Stomach (tissue), 9 donors: ENCODE data around the gene BDH1. TPM values are rescaled to one million over a fixed set of nuclear protein-coding genes. Genes with fewer than 3 reads are reported as not detected.
A peak's percentile ranks its signal among the peaks of the same experiment; 100 is the strongest.

ENCODE experiments used
- DNase-seq, 2 donors: peaks; one replicate each; pipeline versions ENCODE4 v3.0.0 to v3.0.0-alpha.2; 2013 to 2019
- H3K27ac ChIP-seq, 5 donors: fragments of 200-600 bp in 4 of 5; sonication (generic) in 4 of 5; one replicate each; pipeline ENCODE4 v1.5.1; 2013 to 2019; ENCODE audit warnings: mild to moderate bottlenecking in 1 of 5, moderate library complexity in 1 of 5
- H3K27me3 ChIP-seq, 3 donors: fragments of 200-600 bp; sonication (generic); one replicate each; pipeline ENCODE4 v1.5.1; 2017 to 2019; ENCODE audit warnings: mixed run types in 1 of 3
- H3K36me3 ChIP-seq, 4 donors: fragments of 200-600 bp; sonication (generic); 1 replicate in 3 of 4; 2 replicates in 1 of 4; pipeline ENCODE4 v1.5.1; 2016 to 2019
- H3K4me1 ChIP-seq, 4 donors: fragments of 200-600 bp; sonication (generic); one replicate each; pipeline ENCODE4 v1.5.1; 2016 to 2019
- H3K4me3 ChIP-seq, 4 donors: fragments of 200-600 bp; sonication (generic) in 3 of 4; one replicate each; pipeline ENCODE4 v1.5.1; 2016 to 2019; ENCODE audit warnings: mild to moderate bottlenecking in 1 of 4
- H3K9me3 ChIP-seq, 4 donors: fragments of 200-600 bp; sonication (generic); one replicate each; pipeline ENCODE4 v1.5.1; 2016 to 2019
- EP300 ChIP-seq: sonication (generic); formaldehyde crosslinking; IDR thresholded peaks from one replicate; pipeline ENCODE4 v1.6.1; 2017; ENCODE audit warnings: antibody characterized with exemption
- POLR2A ChIP-seq, 4 donors: fragments of 450-650 bp; IDR thresholded peaks; one replicate each; pipeline ENCODE4 v1.6.1; 2016; ENCODE audit warnings: antibody characterized with exemption in 4 of 4, control low read depth in 2 of 4, mild to moderate bottlenecking in 1 of 4, moderate library complexity in 1 of 4
- POLR2AphosphoS5 ChIP-seq, 3 donors: sonication (generic); formaldehyde crosslinking; IDR thresholded peaks; one replicate each; pipeline ENCODE4 v1.6.1; 2016; ENCODE audit warnings: antibody characterized with exemption in 3 of 3
- WGBS, 5 donors: extraction: QIAGEN DNeasy Blood & Tissue Kit in 3 of 5; methylation state at CpG; one replicate each; pipeline versions ENCODE4 v1.1.5 to v1.1.7; 2013 to 2018; 5-methylcytosine and 5-hydroxymethylcytosine counted together
- intact Hi-C: fragments of 100-400 bp; cut with DNase I; formaldehyde crosslinking; loops from one replicate; pipeline ENCODE4 v1.15.1; 2023; ENCODE audit warnings: low total_unique reads
- polyA plus RNA-seq, 3 donors: library from polyadenylated mRNA; stranded (reverse); fragments of 200-250 nt; gene quantifications; one replicate each; pipeline ENCODE4 v1.2.3, GENCODE V29; 2013
- total RNA-seq, 5 donors: library from RNA; depleted of rRNA; stranded (reverse); fragments of >200 nt; gene quantifications; one replicate each; pipeline versions ENCODE4 v1.1.0 to v1.2.3, GENCODE V29; 2014 to 2016
- TF ChIP-seq, protein P1 (sequence below), 7 experiments: fragments of 450-650 bp in 4 of 7; fragments of 200-600 bp in 3 of 7; sonication (generic) in 3 of 7; IDR thresholded peaks; one replicate each; pipeline ENCODE4 v1.5.1; 2016 to 2019; ENCODE audit warnings: antibody characterized with exemption in 7 of 7, control low read depth in 2 of 7, mild to moderate bottlenecking in 1 of 7
- donor health status: healthy with polysubstance abuse.
- donor health status: Bipolar disorder and iron deficiency.
- donor health status: healthy.

BDH1 gene
- total and polyA plus RNA-seq, 8 donors, result 3.5 to 128 (median 20.6) TPM

DNA sequence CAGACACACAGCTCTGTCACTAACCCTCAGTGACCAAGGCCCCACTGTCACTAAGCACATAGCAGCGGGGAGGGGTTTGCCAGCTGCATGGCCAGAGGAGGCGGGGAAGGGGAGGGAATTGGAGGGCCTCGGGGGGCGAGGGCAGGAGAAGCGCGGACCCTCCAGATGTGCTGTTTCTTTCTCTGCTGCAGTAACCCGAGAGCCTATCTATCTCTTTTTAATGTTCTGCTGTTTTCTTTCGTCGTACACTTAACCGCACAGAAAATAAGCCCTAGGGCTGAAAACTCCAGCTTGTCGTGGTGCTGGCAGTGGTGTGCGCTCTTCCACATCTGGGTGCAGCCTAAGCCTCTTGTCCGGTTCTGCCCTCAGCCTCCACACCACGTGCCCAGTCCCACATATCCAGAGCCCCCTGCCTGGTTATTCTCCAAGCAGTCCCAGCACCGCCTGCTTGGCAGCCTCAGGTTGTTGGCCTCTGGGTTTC, 51.1 kb downstream of the BDH1 start:
- Histone ChIP-seq H3K9me3 (no peaks in the 10 kb centered on the region), H3K4me3 (no peak overlapping the region), H3K4me1 (peaks cover 4 to 37% (median 25%) of the 10 kb centered on the region in 4 donors), H3K27me3 (no peaks in the 10 kb centered on the region), H3K27ac (no peak overlapping the region), H3K36me3 (no peaks in the 10 kb centered on the region)
- intact Hi-C loops, result loop anchor here (5.0 kb wide), 1 partner anchor 242 kb away; no protein-coding TSS in a partner anchor
- 60 to 78% (median 72%) methylated on average over 15 of the region's 15 CpGs for WGBS, 5 donors
- TF ChIP-seq POLR2AphosphoS5 (IDR thresholded peaks at IDR 0.05) (no peak), POLR2A (IDR thresholded peaks at IDR 0.05) (no peak)
- DNase-seq, result peak in 1 of 2 donors; percentile 47

- DNase-seq, result peak in 1 of 2 donors; percentile 9
- Histone ChIP-seq H3K27me3 (no peaks in the 10 kb centered on the region), H3K9me3 (no peaks in the 10 kb centered on the region), H3K4me3 (no peak overlapping the region), H3K4me1 (peaks cover 4 to 33% (median 22%) of the 10 kb centered on the region in 4 donors), H3K27ac (no peak overlapping the region), H3K36me3 (no peaks in the 10 kb centered on the region)
- TF ChIP-seq POLR2A (IDR thresholded peaks at IDR 0.05) (no peak), EP300 (no peak), POLR2AphosphoS5 (IDR thresholded peaks at IDR 0.05) (no peak)
- TF ChIP-seq, protein P1, sequence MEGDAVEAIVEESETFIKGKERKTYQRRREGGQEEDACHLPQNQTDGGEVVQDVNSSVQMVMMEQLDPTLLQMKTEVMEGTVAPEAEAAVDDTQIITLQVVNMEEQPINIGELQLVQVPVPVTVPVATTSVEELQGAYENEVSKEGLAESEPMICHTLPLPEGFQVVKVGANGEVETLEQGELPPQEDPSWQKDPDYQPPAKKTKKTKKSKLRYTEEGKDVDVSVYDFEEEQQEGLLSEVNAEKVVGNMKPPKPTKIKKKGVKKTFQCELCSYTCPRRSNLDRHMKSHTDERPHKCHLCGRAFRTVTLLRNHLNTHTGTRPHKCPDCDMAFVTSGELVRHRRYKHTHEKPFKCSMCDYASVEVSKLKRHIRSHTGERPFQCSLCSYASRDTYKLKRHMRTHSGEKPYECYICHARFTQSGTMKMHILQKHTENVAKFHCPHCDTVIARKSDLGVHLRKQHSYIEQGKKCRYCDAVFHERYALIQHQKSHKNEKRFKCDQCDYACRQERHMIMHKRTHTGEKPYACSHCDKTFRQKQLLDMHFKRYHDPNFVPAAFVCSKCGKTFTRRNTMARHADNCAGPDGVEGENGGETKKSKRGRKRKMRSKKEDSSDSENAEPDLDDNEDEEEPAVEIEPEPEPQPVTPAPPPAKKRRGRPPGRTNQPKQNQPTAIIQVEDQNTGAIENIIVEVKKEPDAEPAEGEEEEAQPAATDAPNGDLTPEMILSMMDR (IDR thresholded peaks at IDR 0.05), result no peak
- intact Hi-C loops, result loop anchor here (5.0 kb wide), 1 partner anchor 242 kb away; no protein-coding TSS in a partner anchor
- WGBS, 5 donors, result 37 to 52% (median 43%) methylated on average over 7 of the region's 7 CpGs
Measured at GRCh38 chr3:197504229-197504628, 51.5 kb downstream of the BDH1 start.

DNA sequence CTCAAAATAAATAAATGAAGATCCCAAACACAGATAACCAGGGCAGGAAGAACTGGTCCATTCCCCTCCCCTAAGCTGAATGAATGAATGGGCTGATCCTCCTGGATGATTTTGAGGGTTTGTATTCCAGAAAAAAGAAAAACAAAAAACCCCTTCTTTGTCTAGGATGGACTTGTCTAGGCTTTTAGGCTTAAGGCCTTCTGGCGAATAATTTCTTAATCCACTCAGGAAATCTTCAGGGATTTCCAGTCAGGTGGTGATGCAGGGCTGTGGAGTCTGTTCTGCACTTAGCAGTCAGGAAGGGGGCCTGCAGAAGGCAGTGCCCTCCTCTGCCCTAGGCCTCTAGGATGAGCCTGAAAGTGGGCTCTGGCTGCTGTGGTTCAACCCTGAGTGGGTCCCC, 52.1 kb downstream of the BDH1 start:
- no peaks in the 10 kb centered on the region for H3K9me3 ChIP-seq
- H3K4me3 ChIP-seq, result no peak overlapping the region
- H3K4me1 ChIP-seq, result peaks cover 4 to 33% (median 22%) of the 10 kb centered on the region in 4 donors
- 81 to 93% (median 93%) methylated on average over 1 of the region's 1 CpG for WGBS, 5 donors
- H3K36me3 ChIP-seq, result no peaks in the 10 kb centered on the region
- no peaks in the 10 kb centered on the region for H3K27me3 ChIP-seq
- H3K27ac ChIP-seq, result no peak overlapping the region
- no peak for TF ChIP-seq POLR2AphosphoS5 (IDR thresholded peaks at IDR 0.05)
- no peak for TF ChIP-seq EP300
- no peak for TF ChIP-seq POLR2A (IDR thresholded peaks at IDR 0.05)
- TF ChIP-seq, protein P1 (IDR thresholded peaks at IDR 0.05), result no peak
- no peak for DNase-seq
- intact Hi-C loops, result loop anchor here (5.0 kb wide), 1 partner anchor 241 kb away; no protein-coding TSS in a partner anchor

DNA sequence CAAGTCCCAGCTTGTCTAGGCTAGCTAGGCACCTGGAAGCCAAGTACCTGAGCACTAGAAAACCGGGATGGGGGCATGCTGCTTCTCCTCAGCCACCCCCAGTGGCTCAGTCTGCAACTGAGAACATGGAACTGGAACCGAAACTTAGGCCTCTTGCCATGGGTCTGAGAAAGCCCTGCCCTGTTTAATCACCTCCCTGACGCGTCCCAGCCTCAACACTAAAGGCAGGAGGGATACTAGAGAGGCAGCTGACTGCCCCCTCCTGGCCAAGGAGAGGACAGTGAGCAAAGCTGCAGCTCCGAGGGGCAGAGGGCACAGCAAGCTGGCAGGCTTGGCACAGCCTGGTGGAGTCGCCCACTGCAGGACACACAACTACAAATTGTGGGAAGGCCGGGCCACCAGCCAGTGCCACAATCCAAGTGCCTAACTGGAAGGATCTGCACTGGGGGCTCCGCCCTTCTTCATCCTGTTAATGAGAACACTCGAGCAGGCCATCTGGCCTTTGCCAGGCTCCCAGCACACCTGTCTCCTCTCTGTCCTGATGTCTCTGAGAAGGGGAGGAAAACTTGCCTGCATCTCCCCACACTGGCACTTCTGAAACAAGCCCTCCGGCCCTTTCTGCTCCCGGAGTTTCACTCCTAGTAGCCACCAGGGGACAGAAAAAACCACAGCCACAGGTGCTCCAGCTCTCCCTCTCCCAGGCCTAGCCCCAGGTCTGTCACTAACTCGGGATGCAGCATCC, 53.7 kb downstream of the BDH1 start:
- 64 to 73% (median 69%) methylated on average over 11 to 12 of the region's 12 CpGs for WGBS, 5 donors
- no peaks in the 10 kb centered on the region for H3K36me3 ChIP-seq
- intact Hi-C loops, result loop anchor here (5.0 kb wide), 1 partner anchor 240 kb away; no protein-coding TSS in a partner anchor
- no peaks in the 10 kb centered on the region for H3K27me3 ChIP-seq
- H3K9me3 ChIP-seq, result no peaks in the 10 kb centered on the region
- no peak for TF ChIP-seq EP300
- TF ChIP-seq, protein P1 (IDR thresholded peaks at IDR 0.05), result peak in 4 of 7 experiments; percentile 15 to 49 (median 38)
- H3K4me1 ChIP-seq, result peaks cover 4 to 33% (median 22%) of the 10 kb centered on the region in 4 donors
- DNase-seq, result peak; percentile 63 to 69
- no peak overlapping the region for H3K4me3 ChIP-seq
- H3K27ac ChIP-seq, result no peak overlapping the region
